Thyroid gland (tissue), 4 donors: ENCODE measurements around the gene RDX.

ENCODE experiments used
- CTCF ChIP-seq, 6 experiments: fragments of 200-600 bp in 3 of 6; fragments of 450-650 bp in 3 of 6; sonication (generic) in 3 of 6; IDR thresholded peaks; one replicate each; pipeline ENCODE4 v1.5.1; 2016 to 2019; ENCODE audit warnings: antibody characterized with exemption in 6 of 6, mild to moderate bottlenecking in 2 of 6, inconsistent platforms in 1 of 6, moderate library complexity in 1 of 6
- POLR2A ChIP-seq, 2 donors: fragments of 450-650 bp; IDR thresholded peaks; one replicate each; pipeline ENCODE4 v1.6.1; 2017; ENCODE audit warnings: antibody characterized with exemption in 2 of 2, mild to moderate bottlenecking in 2 of 2, moderate library complexity in 1 of 2

DNA sequence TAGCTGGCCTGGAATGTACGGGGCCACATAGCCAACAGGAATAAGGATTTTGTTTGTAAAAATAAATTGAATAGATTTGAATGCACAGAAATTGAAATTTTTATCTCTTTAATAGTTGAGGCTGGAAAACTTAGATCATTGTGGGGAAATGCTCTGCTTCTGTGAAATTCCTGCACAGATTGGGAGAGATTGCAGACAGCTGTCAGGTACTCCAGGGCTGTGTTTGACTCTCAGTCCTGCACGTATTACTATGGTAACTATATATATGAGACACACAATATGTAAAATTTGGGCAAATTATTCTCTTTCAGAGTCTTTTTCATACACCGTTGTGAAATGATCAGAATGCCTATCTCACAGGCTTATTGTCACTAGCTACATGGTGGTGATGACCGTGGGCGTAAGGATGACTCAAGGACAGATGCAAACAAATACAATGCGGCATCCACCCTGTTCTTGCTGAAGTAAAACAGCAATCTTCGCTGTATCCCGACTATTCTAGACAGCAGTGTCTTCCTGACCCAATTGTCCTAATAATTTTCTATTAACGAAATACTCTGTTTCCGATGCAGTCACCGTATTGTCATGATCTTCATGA lies 123.8 kb downstream of the RDX start:
- no peak for TF ChIP-seq POLR2A (IDR thresholded peaks at IDR 0.05)
- TF ChIP-seq CTCF (IDR thresholded peaks at IDR 0.05) = no peak
